Measurements from ENCODE around the gene SAMD4A.

GRCh38 chr14:54606178-54606577, 39.2 kb downstream of the SAMD4A start:
- TF ChIP-seq ZNF274 (IDR thresholded peaks at IDR 0.05; ENCODE audit: low read depth, low read length) (no peak), YY1 (IDR thresholded peaks at IDR 0.05; ENCODE audit: insufficient read depth, insufficient read length) (no peak)
